Endothelial cell (in vitro differentiated cells): ENCODE measurements around the gene IFNK. TPM values are rescaled to one million over a fixed set of nuclear protein-coding genes. Genes with fewer than 3 reads are reported as not detected.

ENCODE experiments used
- DNase-seq: peaks from one replicate; pipeline ENCODE4 v3.0.0; 2021; ENCODE audit warnings: low spot score
- H3K27ac Mint-ChIP-seq: one replicate; pipeline ENCODE4 v1.8.0; 2021; ENCODE audit warnings: mixed read lengths, inconsistent platforms; ENCODE audit not compliant: unreplicated experiment
- H3K27me3 Mint-ChIP-seq: one replicate; pipeline ENCODE4 v1.8.0; 2021; ENCODE audit warnings: mild to moderate bottlenecking, moderate library complexity, mixed read lengths, inconsistent platforms; ENCODE audit not compliant: unreplicated experiment
- H3K36me3 Mint-ChIP-seq: one replicate; pipeline ENCODE4 v1.8.0; 2021; ENCODE audit warnings: mild to moderate bottlenecking, low read depth, mixed read lengths, inconsistent platforms; ENCODE audit not compliant: unreplicated experiment
- H3K4me1 Mint-ChIP-seq: one replicate; pipeline ENCODE4 v1.8.0; 2021; ENCODE audit warnings: mild to moderate bottlenecking, mixed read lengths, inconsistent platforms; ENCODE audit not compliant: unreplicated experiment
- H3K4me3 Mint-ChIP-seq: one replicate; pipeline ENCODE4 v1.8.0; 2021; ENCODE audit warnings: mild to moderate bottlenecking, mixed read lengths, inconsistent platforms; ENCODE audit not compliant: unreplicated experiment
- H3K9me3 Mint-ChIP-seq: one replicate; pipeline ENCODE4 v1.8.0; 2021; ENCODE audit warnings: mixed read lengths, inconsistent platforms; ENCODE audit not compliant: unreplicated experiment
- total RNA-seq: library from RNA; stranded (reverse); fragmentation: NEBNext Ultra II Directional; extraction: Animal tissue kit (Norgen Biotek cat#: 25700); gene quantifications from one replicate; pipeline ENCODE4 v1.2.1, GENCODE V29; 2021; ENCODE audit not compliant: unreplicated experiment
- TF ChIP-seq, protein P1 (sequence below): fragments of 200-600 bp; sonication (generic); IDR thresholded peaks from one replicate; pipeline ENCODE4 v1.5.0; 2021; ENCODE audit warnings: antibody characterized with exemption; ENCODE audit not compliant: unreplicated experiment

IFNK gene
- total RNA-seq, 1 donor from 2014 or later: not detected

- H3K4me3 Mint-ChIP-seq: no peak overlapping the region
- TF ChIP-seq, protein P1, sequence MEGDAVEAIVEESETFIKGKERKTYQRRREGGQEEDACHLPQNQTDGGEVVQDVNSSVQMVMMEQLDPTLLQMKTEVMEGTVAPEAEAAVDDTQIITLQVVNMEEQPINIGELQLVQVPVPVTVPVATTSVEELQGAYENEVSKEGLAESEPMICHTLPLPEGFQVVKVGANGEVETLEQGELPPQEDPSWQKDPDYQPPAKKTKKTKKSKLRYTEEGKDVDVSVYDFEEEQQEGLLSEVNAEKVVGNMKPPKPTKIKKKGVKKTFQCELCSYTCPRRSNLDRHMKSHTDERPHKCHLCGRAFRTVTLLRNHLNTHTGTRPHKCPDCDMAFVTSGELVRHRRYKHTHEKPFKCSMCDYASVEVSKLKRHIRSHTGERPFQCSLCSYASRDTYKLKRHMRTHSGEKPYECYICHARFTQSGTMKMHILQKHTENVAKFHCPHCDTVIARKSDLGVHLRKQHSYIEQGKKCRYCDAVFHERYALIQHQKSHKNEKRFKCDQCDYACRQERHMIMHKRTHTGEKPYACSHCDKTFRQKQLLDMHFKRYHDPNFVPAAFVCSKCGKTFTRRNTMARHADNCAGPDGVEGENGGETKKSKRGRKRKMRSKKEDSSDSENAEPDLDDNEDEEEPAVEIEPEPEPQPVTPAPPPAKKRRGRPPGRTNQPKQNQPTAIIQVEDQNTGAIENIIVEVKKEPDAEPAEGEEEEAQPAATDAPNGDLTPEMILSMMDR: no peak
- no peak overlapping the region for H3K27ac Mint-ChIP-seq
- H3K36me3 Mint-ChIP-seq: no peaks in the 10 kb centered on the region
- no peak for DNase-seq
- no peaks in the 10 kb centered on the region for H3K9me3 Mint-ChIP-seq
- peaks cover 3% of the 10 kb centered on the region for H3K27me3 Mint-ChIP-seq
- H3K4me1 Mint-ChIP-seq: peaks cover 22% of the 10 kb centered on the region
These were observed 8.0 kb downstream of the IFNK start for GRCh38 chr9:27532046-27532445.

DNA sequence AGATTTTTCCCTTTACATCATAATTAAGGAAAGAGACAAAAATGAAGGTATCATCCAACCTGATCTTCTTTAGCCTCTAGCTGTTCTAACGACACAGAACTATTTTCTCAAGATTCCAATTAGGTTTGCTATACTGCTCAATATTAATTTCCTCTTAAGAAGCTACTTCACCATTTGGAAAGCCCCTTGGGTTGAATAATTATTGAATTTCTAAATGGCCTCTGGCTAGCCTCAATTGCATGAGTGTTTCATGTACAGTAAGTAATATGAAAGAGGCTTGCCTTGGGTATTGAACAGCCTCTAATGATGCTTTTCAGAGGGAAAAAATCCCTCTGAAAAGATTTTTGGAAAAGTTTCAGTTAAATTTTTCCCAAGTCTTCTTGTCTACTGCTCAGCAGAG lies 9.2 kb downstream of the IFNK start:
- TF ChIP-seq, protein P1: no peak
- Mint-ChIP-seq H3K4me1 (peaks cover 16% of the 10 kb centered on the region), H3K36me3 (no peaks in the 10 kb centered on the region), H3K27ac (no peak overlapping the region), H3K9me3 (no peaks in the 10 kb centered on the region), H3K4me3 (no peak overlapping the region), H3K27me3 (peaks cover 3% of the 10 kb centered on the region)
- no peak for DNase-seq

DNA sequence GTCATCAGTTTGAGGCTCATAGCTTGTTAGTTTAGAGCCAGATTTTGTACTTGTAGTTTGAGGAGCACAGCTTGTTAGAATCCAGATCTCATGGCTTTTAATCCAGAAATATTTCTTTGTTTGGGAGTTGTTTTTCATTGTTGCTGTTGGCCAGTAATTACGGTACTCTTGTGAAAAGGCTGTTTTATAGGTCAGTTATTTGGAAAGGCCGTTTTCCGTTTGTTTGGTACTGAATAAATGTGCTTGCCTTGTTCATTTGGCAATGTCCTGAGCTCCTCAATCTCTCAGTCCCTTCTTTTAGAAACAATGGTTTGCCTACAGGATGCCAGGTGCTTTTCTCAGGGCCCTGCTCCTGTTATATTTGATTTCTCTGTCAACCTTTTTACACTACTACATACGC lies 10.0 kb downstream of the IFNK start:
- Mint-ChIP-seq H3K4me3 (no peak overlapping the region), H3K27ac (no peak overlapping the region), H3K9me3 (no peaks in the 10 kb centered on the region), H3K4me1 (peaks cover 16% of the 10 kb centered on the region), H3K27me3 (no peaks in the 10 kb centered on the region), H3K36me3 (no peaks in the 10 kb centered on the region)
- DNase-seq: no peak
- TF ChIP-seq, protein P1: no peak

- H3K9me3 Mint-ChIP-seq: no peaks in the 10 kb centered on the region
- no peaks in the 10 kb centered on the region for H3K27me3 Mint-ChIP-seq
- H3K4me1 Mint-ChIP-seq: peaks cover 16% of the 10 kb centered on the region
- TF ChIP-seq, protein P1: no peak
- DNase-seq: no peak
- no peak overlapping the region for H3K4me3 Mint-ChIP-seq
- H3K27ac Mint-ChIP-seq: no peak overlapping the region
- no peaks in the 10 kb centered on the region for H3K36me3 Mint-ChIP-seq
These were observed 10.6 kb downstream of the IFNK start for GRCh38 chr9:27534658-27535209.

GRCh38 chr9:27535701-27536118 lies 11.6 kb downstream of the IFNK start:
- H3K27me3 Mint-ChIP-seq: no peaks in the 10 kb centered on the region

More at GRCh38 chr9:27535701-27536118, 11.6 kb downstream of the IFNK start:
- Mint-ChIP-seq H3K36me3 (no peaks in the 10 kb centered on the region), H3K4me1 (peaks cover 16% of the 10 kb centered on the region), H3K9me3 (no peaks in the 10 kb centered on the region), H3K27ac (no peak overlapping the region), H3K4me3 (no peak overlapping the region)
- DNase-seq: peak; percentile 22
- TF ChIP-seq, protein P1: peak; percentile 32
